Trophoblast cell (in vitro differentiated cells and primary cell): Measurements from ENCODE around the gene NAPG.

Experiments used
- DNase-seq, 2 donors: peaks; one replicate each; pipeline ENCODE4 v3.0.0-alpha.2; 2016
- H2AFZ ChIP-seq: 2 replicates; pipeline ENCODE4 v1.6.1; 2013; ENCODE audit warnings: low read length, moderate library complexity, mild to moderate bottlenecking; ENCODE audit not compliant: insufficient read depth, poor library complexity
- H2AK5ac ChIP-seq: 2 replicates; pipeline ENCODE4 v1.6.1; 2013; ENCODE audit warnings: mild to moderate bottlenecking, low read length
- H2BK120ac ChIP-seq: 2 replicates; pipeline ENCODE4 v1.6.1; 2013; ENCODE audit warnings: low read length, mild to moderate bottlenecking, moderate library complexity; ENCODE audit not compliant: insufficient read depth, poor library complexity
- H2BK12ac ChIP-seq: 2 replicates; pipeline ENCODE4 v1.6.1; 2013; ENCODE audit warnings: mild to moderate bottlenecking, low read length, moderate library complexity
- H2BK5ac ChIP-seq: 2 replicates; pipeline ENCODE4 v1.6.1; 2013; ENCODE audit warnings: low read length, low read depth, moderate library complexity, mild to moderate bottlenecking; ENCODE audit not compliant: poor library complexity
- H3K14ac ChIP-seq: 2 replicates; pipeline ENCODE4 v1.6.1; 2013; ENCODE audit warnings: mild to moderate bottlenecking, low read length
- H3K18ac ChIP-seq: 2 replicates; pipeline ENCODE4 v1.6.1; 2013; ENCODE audit warnings: mild to moderate bottlenecking, low read length
- H3K23ac ChIP-seq: 2 replicates; pipeline ENCODE4 v1.6.1; 2013; ENCODE audit warnings: low read length
- H3K27ac ChIP-seq: 2 replicates; pipeline ENCODE4 v1.5.1; 2013; ENCODE audit warnings: low read depth, mild to moderate bottlenecking, inconsistent platforms, low read length, moderate library complexity
- H3K27me3 ChIP-seq: 2 replicates; pipeline ENCODE4 v1.6.1; 2013; ENCODE audit warnings: inconsistent platforms, mild to moderate bottlenecking, low read length, moderate library complexity; ENCODE audit not compliant: insufficient read depth
- H3K36me3 ChIP-seq, 2 experiments: 1 replicate in 1 of 2; 2 replicates in 1 of 2; pipeline ENCODE4 v1.6.1; 2013; ENCODE audit warnings: low read length in 2 of 2, mild to moderate bottlenecking in 2 of 2, moderate library complexity in 1 of 2; ENCODE audit not compliant: insufficient read depth in 2 of 2, control insufficient read depth in 1 of 2
- H3K4ac ChIP-seq: 2 replicates; pipeline ENCODE4 v1.6.1; 2013; ENCODE audit warnings: low read depth, mild to moderate bottlenecking, low read length, moderate library complexity
- H3K4me1 ChIP-seq, 2 experiments: 1 replicate in 1 of 2; 2 replicates in 1 of 2; pipeline ENCODE4 v1.6.1; 2013; ENCODE audit warnings: low read length in 2 of 2, mild to moderate bottlenecking in 2 of 2, moderate library complexity in 1 of 2; ENCODE audit not compliant: insufficient read depth in 2 of 2, control insufficient read depth in 1 of 2
- H3K4me2 ChIP-seq: 2 replicates; pipeline ENCODE4 v1.6.1; 2013; ENCODE audit warnings: inconsistent platforms, mild to moderate bottlenecking, low read length, moderate library complexity
- H3K4me3 ChIP-seq: 2 replicates; pipeline ENCODE4 v1.5.1; 2013; ENCODE audit warnings: mild to moderate bottlenecking, low read depth, low read length, inconsistent platforms
- H3K79me1 ChIP-seq: one replicate; pipeline ENCODE4 v1.6.1; 2013; ENCODE audit warnings: low read length
- H3K79me2 ChIP-seq: 2 replicates; pipeline ENCODE4 v1.6.1; 2013; ENCODE audit warnings: low read length, mild to moderate bottlenecking; ENCODE audit not compliant: control insufficient read depth, insufficient read depth, poor library complexity
- H3K9ac ChIP-seq: 2 replicates; pipeline ENCODE4 v1.6.1; 2013; ENCODE audit warnings: mild to moderate bottlenecking, low read length
- H3K9me3 ChIP-seq: 2 replicates; pipeline ENCODE4 v1.6.1; 2013; ENCODE audit warnings: low read depth, mild to moderate bottlenecking, control low read depth, inconsistent platforms, low read length; ENCODE audit not compliant: insufficient read depth
- H4K12ac ChIP-seq: 2 replicates; pipeline ENCODE4 v1.6.1; 2013; ENCODE audit warnings: low read depth, mild to moderate bottlenecking, low read length, moderate library complexity
- H4K8ac ChIP-seq: 2 replicates; pipeline ENCODE4 v1.6.1; 2013; ENCODE audit warnings: low read depth, mild to moderate bottlenecking, low read length, moderate library complexity
- H4K91ac ChIP-seq: one replicate; pipeline ENCODE4 v1.6.1; 2013; ENCODE audit warnings: low read depth, mild to moderate bottlenecking, low read length, moderate library complexity
- WGBS: extraction: QIAGEN DNeasy Blood & Tissue Kit; methylation state at CpG from one replicate; pipeline ENCODE4 v1.1.7; 2013; ENCODE audit warnings: missing lambda C conversion rate; ENCODE audit not compliant: insufficient read length, insufficient coverage; ENCODE audit errors: extremely low coverage; 5-methylcytosine and 5-hydroxymethylcytosine counted together

NAPG gene

GRCh38 chr18:10519366-10519765, 6.5 kb upstream of the NAPG start:
- H2AK5ac ChIP-seq: no peak overlapping the region
- no peak overlapping the region for H4K12ac ChIP-seq
- H2BK120ac ChIP-seq: no peak overlapping the region
- H2BK12ac ChIP-seq: no peak overlapping the region
- H3K4ac ChIP-seq: no peak overlapping the region
- H3K14ac ChIP-seq: no peak overlapping the region
- no peak overlapping the region for H3K23ac ChIP-seq
- no peak overlapping the region for H2AFZ ChIP-seq
- no peak overlapping the region for H3K9ac ChIP-seq
- H3K27ac ChIP-seq: no peak overlapping the region
- no peak overlapping the region for H3K4me2 ChIP-seq
- no peak overlapping the region for H2BK5ac ChIP-seq
- H4K8ac ChIP-seq: no peak overlapping the region
- DNase-seq: peak; percentile 82 to 89
- no peak overlapping the region for H4K91ac ChIP-seq
- H3K9me3 ChIP-seq: peaks cover 4% of the 10 kb centered on the region
- no peaks in the 10 kb centered on the region for H3K4me1 ChIP-seq
- H3K36me3 ChIP-seq: no peaks in the 10 kb centered on the region
- H3K79me2 ChIP-seq: no peaks in the 10 kb centered on the region
- WGBS: no CpG with 5 or more reads among the region's 2 CpGs
- H3K18ac ChIP-seq: no peak overlapping the region
- H3K4me3 ChIP-seq: no peak overlapping the region
- no peaks in the 10 kb centered on the region for H3K27me3 ChIP-seq
- H3K79me1 ChIP-seq: no peaks in the 10 kb centered on the region

- Histone ChIP-seq H4K8ac (no peak overlapping the region), H3K79me2 (no peaks in the 10 kb centered on the region), H3K18ac (no peak overlapping the region), H3K27me3 (no peaks in the 10 kb centered on the region), H3K4me1 (no peaks in the 10 kb centered on the region), H2BK12ac (no peak overlapping the region), H2AFZ (no peak overlapping the region), H2BK120ac (no peak overlapping the region), H3K79me1 (no peaks in the 10 kb centered on the region), H4K12ac (no peak overlapping the region), H3K9me3 (peaks cover 4% of the 10 kb centered on the region), H3K4ac (no peak overlapping the region), H4K91ac (no peak overlapping the region), H3K4me3 (no peak overlapping the region), H3K36me3 (no peaks in the 10 kb centered on the region), H3K23ac (no peak overlapping the region), H2AK5ac (no peak overlapping the region), H3K4me2 (no peak overlapping the region), H3K27ac (no peak overlapping the region), H2BK5ac (no peak overlapping the region), H3K9ac (no peak overlapping the region), H3K14ac (no peak overlapping the region)
- WGBS: no CpG with 5 or more reads among the region's 17 CpGs
- peak; percentile 79 to 94 for DNase-seq
These were observed 5.6 kb upstream of the NAPG start for GRCh38 chr18:10519999-10520935.

GRCh38 chr18:10521566-10521965, 4.3 kb upstream of the NAPG start:
- Histone ChIP-seq H2BK12ac (no peak overlapping the region), H3K27me3 (no peaks in the 10 kb centered on the region), H2AK5ac (no peak overlapping the region), H3K23ac (peak overlapping the region; percentile 77), H3K9ac (peak overlapping the region; percentile 14), H4K12ac (no peak overlapping the region), H3K4me3 (peak overlapping the region; percentile 35), H3K79me2 (peaks cover 4% of the 10 kb centered on the region), H3K4me2 (no peak overlapping the region), H3K36me3 (no peaks in the 10 kb centered on the region), H3K18ac (no peak overlapping the region), H3K4me1 (no peaks in the 10 kb centered on the region), H3K9me3 (peaks cover 4% of the 10 kb centered on the region), H4K91ac (no peak overlapping the region), H2BK120ac (no peak overlapping the region), H2AFZ (no peak overlapping the region), H3K79me1 (peaks cover 7% of the 10 kb centered on the region), H4K8ac (no peak overlapping the region), H2BK5ac (no peak overlapping the region), H3K4ac (no peak overlapping the region), H3K27ac (no peak overlapping the region), H3K14ac (no peak overlapping the region)
- WGBS: no CpG with 5 or more reads among the region's 8 CpGs
- DNase-seq: no peak

- H3K4ac ChIP-seq: no peak overlapping the region
- no peak overlapping the region for H2BK12ac ChIP-seq
- no peak for DNase-seq
- H4K12ac ChIP-seq: no peak overlapping the region
- H3K27me3 ChIP-seq: no peaks in the 10 kb centered on the region
- H4K91ac ChIP-seq: no peak overlapping the region
- no peaks in the 10 kb centered on the region for H3K4me1 ChIP-seq
- no peak overlapping the region for H3K4me2 ChIP-seq
- H3K18ac ChIP-seq: no peak overlapping the region
- no peak overlapping the region for H3K4me3 ChIP-seq
- H3K23ac ChIP-seq: no peak overlapping the region
- H3K9ac ChIP-seq: no peak overlapping the region
- H2BK5ac ChIP-seq: no peak overlapping the region
- peaks cover 2% of the 10 kb centered on the region for H3K9me3 ChIP-seq
- H2AFZ ChIP-seq: no peak overlapping the region
- H2BK120ac ChIP-seq: no peak overlapping the region
- peaks cover 7% of the 10 kb centered on the region for H3K79me2 ChIP-seq
- no peaks in the 10 kb centered on the region for H3K36me3 ChIP-seq
- H3K27ac ChIP-seq: no peak overlapping the region
- H2AK5ac ChIP-seq: no peak overlapping the region
- WGBS: no CpG with 5 or more reads among the region's 2 CpGs
- no peak overlapping the region for H4K8ac ChIP-seq
- H3K14ac ChIP-seq: no peak overlapping the region
- peaks cover 7% of the 10 kb centered on the region for H3K79me1 ChIP-seq
These were observed 3.3 kb upstream of the NAPG start for GRCh38 chr18:10522574-10522973.
